Activated T-cell treated with anti-CD3 and anti-CD28 coated beads, Interleukin-2, amount 50 U/mL, for 72 hours (primary cell): ENCODE results near the gene CRYGB. TPM values are rescaled to one million over a fixed set of nuclear protein-coding genes. Genes with fewer than 3 reads are reported as not detected.
"Not testable (repeated sequence)": the region's sequence is repeated elsewhere in the genome, so short reads cannot be mapped to it uniquely, and the experiment has no call there.

ENCODE experiments used
- ATAC-seq, 2 donors: fragments of 150-1000 bp; cut with Tn5 transposase; replicated peaks in 1 of 2; 2 replicates each; pipeline ENCODE4 v1.10.0; 2021; ENCODE audit warnings: moderate library complexity in 2 of 2, mild to moderate bottlenecking in 1 of 2
- DNase-seq, 2 donors: peaks; one replicate each; pipeline ENCODE4 v3.0.0; 2021 to 2022; ENCODE audit warnings: mixed read lengths in 1 of 2
- H3K27ac Mint-ChIP-seq: one replicate; pipeline ENCODE4 v1.8.0; 2022; ENCODE audit warnings: mild to moderate bottlenecking, moderate library complexity, mixed read lengths
- H3K27me3 Mint-ChIP-seq: one replicate; pipeline ENCODE4 v1.8.0; 2022; ENCODE audit warnings: low read depth, mixed read lengths
- H3K36me3 Mint-ChIP-seq, 2 donors: one replicate each; pipeline ENCODE4 v1.8.0; 2022; ENCODE audit warnings: mixed read lengths in 2 of 2, mild to moderate bottlenecking in 1 of 2; ENCODE audit not compliant: insufficient read depth in 2 of 2
- H3K4me1 Mint-ChIP-seq: one replicate; pipeline ENCODE4 v1.8.0; 2022; ENCODE audit warnings: low read depth, mixed read lengths
- H3K4me3 Mint-ChIP-seq, 2 donors: one replicate each; pipeline ENCODE4 v1.8.0; 2022; ENCODE audit warnings: mild to moderate bottlenecking in 2 of 2, mixed read lengths in 2 of 2, moderate library complexity in 2 of 2
- H3K9me3 Mint-ChIP-seq, 2 donors: one replicate each; pipeline ENCODE4 v1.8.0; 2022; ENCODE audit warnings: mixed read lengths in 2 of 2
- total RNA-seq, 2 donors: library from RNA; stranded (reverse); gene quantifications; one replicate each; pipeline ENCODE4 v1.2.3, GENCODE V29; 2022

The CRYGB gene
- total RNA-seq, 2 donors from 2014 or later, result not detected

DNA sequence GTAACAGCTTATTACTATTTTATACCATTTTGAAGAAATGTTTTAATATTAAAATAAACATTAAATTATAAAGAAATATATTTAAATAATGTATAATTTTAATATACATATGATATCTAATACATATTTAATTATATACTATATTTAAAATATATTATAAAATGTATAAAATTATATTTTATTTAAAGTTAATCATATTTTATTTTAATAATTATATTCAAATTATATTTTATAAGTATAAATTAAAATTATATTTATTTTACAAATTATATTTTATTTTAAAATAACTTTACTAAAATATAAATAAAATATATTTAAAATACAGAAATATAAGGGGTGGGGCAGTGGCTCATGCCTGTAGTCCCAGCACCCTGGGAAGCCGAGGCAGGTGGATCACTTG, 23.7 kb downstream of the CRYGB start:
- Mint-ChIP-seq H3K27ac (no peak overlapping the region), H3K9me3 (no peaks in the 10 kb centered on the region), H3K36me3 (no peaks in the 10 kb centered on the region), H3K27me3 (peaks cover 23% of the 10 kb centered on the region), H3K4me3 (no peak overlapping the region), H3K4me1 (peaks cover 6% of the 10 kb centered on the region)
- ATAC-seq, result no peak
- DNase-seq, result no peak

DNA sequence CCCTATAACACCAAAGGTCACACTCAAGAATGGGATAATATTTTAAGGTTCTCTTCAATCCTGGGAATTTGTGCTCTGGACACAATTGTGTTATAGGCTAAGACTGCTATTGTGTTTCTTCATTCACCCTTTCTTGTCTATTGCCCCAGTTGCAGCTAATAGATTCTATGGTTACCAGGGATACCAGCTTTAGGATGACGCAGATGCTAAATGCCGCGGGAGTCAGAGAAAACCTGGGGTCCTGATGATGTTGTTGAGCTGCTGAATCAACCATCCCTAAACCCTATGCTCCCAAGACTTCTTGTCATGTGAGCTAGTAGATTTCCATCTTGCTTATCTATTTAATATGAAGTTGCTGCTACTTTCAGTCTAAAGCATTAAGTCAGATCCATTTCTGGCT, 27.0 kb downstream of the CRYGB start:
- Mint-ChIP-seq H3K36me3 (no peaks in the 10 kb centered on the region), H3K27me3 (peaks cover 4% of the 10 kb centered on the region), H3K4me3 (no peak overlapping the region), H3K9me3 (no peaks in the 10 kb centered on the region), H3K27ac (no peak overlapping the region), H3K4me1 (no peaks in the 10 kb centered on the region)
- no peak for DNase-seq
- no peak for ATAC-seq

DNA sequence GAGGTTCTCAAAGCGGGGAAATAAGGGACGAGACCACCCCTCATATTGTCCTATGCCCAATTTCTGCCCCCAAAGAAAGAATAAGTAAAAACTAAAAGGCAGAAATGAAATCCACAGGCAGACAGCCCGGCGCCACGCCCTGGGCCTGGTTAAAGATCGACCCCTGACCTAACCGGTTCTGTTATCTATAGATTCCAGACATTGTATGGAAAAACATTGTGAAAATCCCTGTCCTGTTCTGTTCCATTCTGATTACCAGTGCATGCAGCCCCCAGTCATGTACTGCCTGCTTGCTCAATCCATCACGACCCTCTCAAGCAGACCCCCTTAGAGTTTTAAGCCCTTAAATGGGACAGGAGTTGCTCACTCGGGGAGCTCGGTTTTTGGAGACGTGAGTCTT, 28.6 kb downstream of the CRYGB start:
- not testable (repeated sequence) for ATAC-seq, H3K27ac Mint-ChIP-seq, H3K27me3 Mint-ChIP-seq, H3K36me3 Mint-ChIP-seq, H3K9me3 Mint-ChIP-seq, H3K4me3 Mint-ChIP-seq, H3K4me1 Mint-ChIP-seq, DNase-seq

DNA sequence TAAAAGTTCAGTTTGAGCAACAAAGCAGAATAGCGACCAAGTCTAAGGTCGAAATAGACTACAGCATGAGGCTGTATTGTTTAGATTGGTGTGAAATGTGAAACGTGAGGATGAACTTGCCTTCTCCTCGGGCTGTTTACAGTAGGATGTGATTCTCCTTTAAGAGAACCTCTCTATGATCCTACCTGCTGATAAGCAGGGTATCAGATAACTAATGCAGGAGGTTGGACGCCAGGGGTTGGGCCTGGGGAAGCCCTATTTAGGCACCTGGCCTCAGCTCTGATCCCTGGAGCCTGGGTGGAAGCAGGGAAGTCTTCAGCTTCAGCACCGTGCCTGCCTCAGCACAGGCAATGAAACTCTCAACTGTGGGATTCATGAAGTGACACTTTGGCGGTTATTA, 33.0 kb downstream of the CRYGB start:
- Mint-ChIP-seq H3K4me3 (no peak overlapping the region), H3K27me3 (no peaks in the 10 kb centered on the region), H3K36me3 (no peaks in the 10 kb centered on the region), H3K4me1 (no peaks in the 10 kb centered on the region), H3K27ac (no peak overlapping the region), H3K9me3 (no peaks in the 10 kb centered on the region)
- ATAC-seq (no peak), DNase-seq (no peak)

DNA sequence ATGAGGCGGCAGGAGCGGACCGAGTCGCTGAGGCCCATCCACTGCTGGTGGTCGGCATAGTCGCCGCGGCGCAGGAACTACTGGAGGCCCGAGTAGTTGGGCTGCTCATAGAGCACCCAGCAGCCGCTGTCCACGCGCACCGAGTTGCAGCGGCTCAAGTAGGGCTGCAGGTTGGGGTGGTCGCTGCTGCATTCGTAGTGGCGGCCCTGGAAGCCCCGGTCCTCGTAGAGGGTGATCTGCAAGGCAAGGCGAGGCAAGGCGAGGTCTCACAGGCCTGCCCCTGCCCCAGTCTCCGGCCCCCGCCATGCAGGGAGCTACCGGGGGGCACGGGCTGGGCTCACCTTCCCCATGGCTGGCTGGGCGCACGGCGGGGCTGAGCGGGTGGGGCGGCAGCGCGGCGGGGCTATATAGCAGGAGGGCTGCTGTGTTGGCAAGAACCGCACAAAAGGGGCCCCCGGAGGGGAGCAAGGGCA, 33.6 kb downstream of the CRYGB start:
- not testable (repeated sequence) for DNase-seq, ATAC-seq, H3K27me3 Mint-ChIP-seq, H3K36me3 Mint-ChIP-seq, H3K27ac Mint-ChIP-seq, H3K9me3 Mint-ChIP-seq, H3K4me1 Mint-ChIP-seq, H3K4me3 Mint-ChIP-seq

DNA sequence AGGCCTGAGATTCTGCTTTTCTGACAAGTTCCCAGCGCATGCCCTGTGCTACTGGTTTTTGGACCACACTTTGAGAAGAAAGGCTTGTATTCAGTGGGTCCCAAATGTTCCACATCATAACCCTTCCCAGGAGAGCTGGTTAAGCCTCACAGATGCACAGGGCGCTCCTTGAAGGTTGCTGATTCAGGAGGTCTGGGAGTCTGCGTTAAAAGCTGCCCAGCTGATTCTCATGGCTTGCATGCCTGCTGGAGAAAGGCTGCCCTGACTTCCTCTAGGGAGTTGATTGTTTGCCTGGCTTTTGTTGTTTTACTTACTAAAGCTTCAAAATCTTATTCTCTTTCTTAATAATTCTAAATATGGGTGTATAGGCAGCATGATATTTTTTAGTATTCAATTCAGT, 42.3 kb downstream of the CRYGB start:
- no peak for DNase-seq
- H3K36me3 Mint-ChIP-seq, result no peaks in the 10 kb centered on the region
- no peak overlapping the region for H3K4me3 Mint-ChIP-seq
- no peak for ATAC-seq
- H3K4me1 Mint-ChIP-seq, result peaks cover 15% of the 10 kb centered on the region
- H3K27me3 Mint-ChIP-seq, result no peaks in the 10 kb centered on the region
- no peaks in the 10 kb centered on the region for H3K9me3 Mint-ChIP-seq
- H3K27ac Mint-ChIP-seq, result no peak overlapping the region

DNA sequence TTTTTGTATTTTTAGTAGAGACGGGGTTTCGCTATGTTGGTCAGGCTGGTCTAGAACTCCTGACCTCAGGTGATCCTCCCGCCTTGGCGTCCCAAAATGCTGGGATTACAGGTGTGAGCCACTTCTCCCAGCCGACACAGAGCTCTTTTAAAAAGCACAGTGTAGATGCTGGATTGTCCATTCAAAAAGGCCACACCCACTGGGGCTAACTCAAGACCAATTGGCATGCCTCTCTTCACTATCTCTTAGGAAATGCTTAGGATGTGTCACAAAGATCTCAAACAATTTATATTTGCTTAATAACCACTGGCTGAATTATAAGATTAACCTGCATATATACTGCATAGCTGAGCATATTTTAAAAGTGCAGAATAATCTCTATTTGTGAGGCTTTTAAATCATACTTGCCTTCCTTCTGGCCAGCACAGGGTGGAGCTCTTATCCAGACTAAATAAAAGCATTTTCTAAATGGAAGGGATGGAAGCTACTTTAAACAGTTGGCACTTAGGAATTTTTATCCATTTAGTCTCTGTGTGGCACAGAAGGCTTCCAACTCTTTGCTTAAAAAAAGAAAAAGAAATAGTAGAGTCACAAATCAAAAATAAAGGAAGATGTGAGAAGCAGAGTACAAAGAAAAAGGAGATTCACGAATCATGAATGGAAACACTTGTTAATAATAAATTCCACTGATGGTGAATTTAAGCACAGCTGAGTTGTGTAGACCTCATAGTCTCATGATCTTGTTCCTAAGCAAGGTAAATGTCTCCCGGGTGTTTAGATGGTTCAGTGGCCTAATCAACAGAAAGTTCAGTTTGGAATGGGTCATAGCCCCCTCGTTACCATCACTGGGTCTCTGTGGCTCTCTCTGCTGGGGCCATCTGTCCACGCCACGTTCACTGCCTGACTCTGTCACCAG, 44.0 kb downstream of the CRYGB start:
- H3K27ac Mint-ChIP-seq, result peak overlapping the region; percentile 58
- H3K9me3 Mint-ChIP-seq, result no peaks in the 10 kb centered on the region
- peaks cover 15% of the 10 kb centered on the region for H3K4me1 Mint-ChIP-seq
- H3K36me3 Mint-ChIP-seq, result no peaks in the 10 kb centered on the region
- no peak for DNase-seq
- no peaks in the 10 kb centered on the region for H3K27me3 Mint-ChIP-seq
- no peak for ATAC-seq
- H3K4me3 Mint-ChIP-seq, result no peak overlapping the region

DNA sequence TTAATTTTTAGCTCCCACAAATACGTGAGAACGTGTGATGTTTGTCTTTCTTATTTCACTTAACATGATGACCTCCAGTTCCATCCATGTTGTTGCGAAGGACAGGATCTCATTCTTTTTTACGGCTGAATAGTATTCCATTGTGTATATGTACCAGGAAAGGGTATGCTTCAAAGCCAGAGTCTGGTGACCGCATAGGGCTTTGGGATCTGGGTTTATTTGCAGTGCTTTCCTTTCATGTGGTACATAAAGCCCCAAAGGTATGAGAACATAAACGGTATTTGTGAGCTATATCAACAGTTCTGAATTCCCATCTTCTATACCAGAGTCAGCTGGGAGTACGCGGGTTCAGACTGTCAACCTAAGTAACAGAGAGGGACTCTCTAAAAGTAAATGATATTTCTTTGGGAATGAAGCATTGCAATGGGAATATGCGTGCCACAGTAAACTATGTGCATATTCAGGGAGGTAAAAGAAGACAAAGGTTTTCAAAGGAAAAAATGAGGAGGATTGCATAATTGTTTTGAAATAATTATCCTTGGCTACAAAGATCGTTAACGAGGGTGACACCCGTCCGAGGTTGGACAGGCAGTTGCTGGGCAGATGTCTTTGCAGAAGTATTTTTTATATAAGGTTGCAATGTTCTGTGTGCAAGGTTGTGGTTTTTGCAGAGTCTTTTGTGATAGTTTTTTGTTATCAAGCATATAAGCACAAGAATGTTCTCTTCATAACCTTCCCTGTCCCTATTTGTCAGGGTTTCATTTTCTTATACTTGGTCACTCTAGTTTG, 46.1 kb downstream of the CRYGB start:
- Mint-ChIP-seq H3K4me3 (no peak overlapping the region), H3K9me3 (no peaks in the 10 kb centered on the region), H3K27me3 (no peaks in the 10 kb centered on the region), H3K4me1 (peaks cover 15% of the 10 kb centered on the region), H3K27ac (no peak overlapping the region), H3K36me3 (no peaks in the 10 kb centered on the region)
- DNase-seq, result no peak
- ATAC-seq, result peak in 1 of 2 donors; percentile 17

DNA sequence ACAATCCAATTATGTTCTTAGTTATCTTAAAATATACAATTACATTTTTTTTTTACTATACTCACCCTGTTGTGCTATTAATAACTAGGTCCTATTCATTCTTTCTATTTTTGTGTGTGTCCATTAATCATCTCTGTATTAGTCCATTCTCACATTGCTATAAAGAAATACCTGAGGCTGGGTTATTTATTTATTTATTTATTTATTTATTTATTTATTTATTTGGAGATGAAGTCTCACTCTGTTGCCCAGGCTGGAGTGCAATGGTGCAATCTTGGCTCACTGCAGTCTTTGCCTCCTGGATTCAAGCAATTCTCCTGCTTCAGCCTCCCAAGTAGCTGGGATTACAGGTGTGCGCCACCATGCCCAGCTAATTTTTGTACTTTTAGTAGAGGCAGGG, 47.3 kb downstream of the CRYGB start:
- ATAC-seq, H3K36me3 Mint-ChIP-seq, H3K9me3 Mint-ChIP-seq, H3K27me3 Mint-ChIP-seq, H3K27ac Mint-ChIP-seq, DNase-seq, H3K4me3 Mint-ChIP-seq: not testable (repeated sequence)
- H3K4me1 Mint-ChIP-seq, result peaks cover 15% of the 10 kb centered on the region

DNA sequence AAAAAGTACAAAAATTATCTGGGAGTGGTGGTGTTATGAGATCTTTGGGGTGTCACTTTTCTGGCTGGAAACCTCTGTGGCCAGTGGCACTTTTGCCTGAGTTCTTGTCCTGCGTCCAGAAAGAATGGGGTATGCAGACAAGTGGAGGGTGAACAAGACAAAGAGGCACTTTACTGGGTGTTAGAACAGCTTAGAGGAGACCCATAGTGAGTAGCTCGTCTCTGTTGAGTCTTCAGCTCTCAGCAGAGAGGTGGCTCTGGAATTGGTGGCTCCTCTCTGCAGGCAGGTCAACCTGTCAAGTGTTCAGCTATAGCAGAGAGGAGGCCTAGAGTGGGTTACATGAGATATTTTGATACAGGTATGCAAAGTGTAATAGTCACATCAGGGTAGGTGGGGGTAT, 47.7 kb downstream of the CRYGB start:
- no peaks in the 10 kb centered on the region for H3K9me3 Mint-ChIP-seq

DNA sequence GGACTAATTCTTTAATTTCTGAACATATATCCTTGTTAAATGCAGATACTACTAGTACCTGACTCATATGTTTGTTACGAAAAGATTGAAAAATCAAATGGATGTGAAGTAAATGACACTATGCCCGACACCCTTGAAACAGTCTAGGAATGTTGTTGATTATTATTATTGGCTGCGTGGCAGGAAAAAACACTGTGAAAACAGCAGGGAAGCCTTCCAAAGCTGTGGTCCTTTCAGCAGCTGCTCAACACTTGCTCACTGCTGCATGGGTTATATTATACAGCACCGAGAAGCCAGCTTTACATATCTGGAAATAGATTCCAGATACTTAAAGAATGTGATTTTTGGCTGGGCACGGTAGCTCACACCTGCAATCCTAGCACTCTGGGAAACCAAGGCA, 48.2 kb downstream of the CRYGB start:
- no peaks in the 10 kb centered on the region for H3K9me3 Mint-ChIP-seq
- no peaks in the 10 kb centered on the region for H3K36me3 Mint-ChIP-seq
- H3K4me1 Mint-ChIP-seq, result peaks cover 15% of the 10 kb centered on the region
- H3K27ac Mint-ChIP-seq, result no peak overlapping the region
- ATAC-seq (no peak), DNase-seq (no peak)
- no peak overlapping the region for H3K4me3 Mint-ChIP-seq
- no peaks in the 10 kb centered on the region for H3K27me3 Mint-ChIP-seq

More for the DNA sequence above, 47.7 kb downstream of the CRYGB start:
- H3K36me3 Mint-ChIP-seq, result no peaks in the 10 kb centered on the region
- H3K4me3 Mint-ChIP-seq, result no peak overlapping the region
- H3K4me1 Mint-ChIP-seq, result peaks cover 15% of the 10 kb centered on the region
- no peak overlapping the region for H3K27ac Mint-ChIP-seq
- ATAC-seq (no peak), DNase-seq (no peak)
- no peaks in the 10 kb centered on the region for H3K27me3 Mint-ChIP-seq

DNA sequence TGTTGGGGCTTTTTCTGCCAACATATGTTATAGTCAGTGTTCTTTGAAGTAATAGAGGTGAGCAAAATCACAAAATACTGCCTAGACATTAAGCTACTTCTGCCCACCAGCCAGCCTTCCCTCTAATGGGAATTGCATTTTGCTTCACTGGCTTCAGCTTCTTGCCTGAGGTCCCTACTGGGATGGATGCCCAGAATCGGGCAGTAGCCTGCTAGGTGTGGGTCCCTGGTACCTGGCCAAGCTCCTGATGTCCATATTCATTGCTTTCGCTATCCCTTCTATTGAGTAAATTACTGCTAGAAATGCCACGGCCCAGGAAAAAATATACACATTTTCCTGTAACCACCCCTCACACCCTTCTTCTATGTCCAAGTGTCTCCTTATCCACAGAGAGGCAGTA, 48.6 kb downstream of the CRYGB start:
- H3K27me3 Mint-ChIP-seq, result no peaks in the 10 kb centered on the region
- no peak for DNase-seq

DNA sequence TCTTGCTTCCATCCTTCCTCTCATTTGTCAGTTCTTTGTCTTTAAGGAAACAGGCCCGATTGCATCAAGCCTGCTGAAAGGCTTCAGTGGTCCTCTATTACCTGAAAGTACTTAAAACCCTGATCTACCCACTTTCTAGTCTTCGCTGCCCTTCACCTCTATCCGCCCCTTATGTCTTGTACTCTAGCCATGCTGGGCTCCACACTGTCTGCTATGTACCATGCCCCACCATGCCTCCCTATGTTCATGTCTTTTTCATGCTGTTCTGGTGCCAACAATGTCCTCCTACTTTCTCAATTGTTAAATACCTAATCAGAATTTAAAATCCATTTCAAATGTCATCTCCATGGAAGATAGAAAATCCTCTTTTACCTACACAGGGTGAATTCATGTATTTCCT, 49.9 kb downstream of the CRYGB start:
- ATAC-seq (no peak), DNase-seq (no peak)
- Mint-ChIP-seq H3K27ac (no peak overlapping the region), H3K27me3 (no peaks in the 10 kb centered on the region), H3K4me3 (no peak overlapping the region), H3K36me3 (no peaks in the 10 kb centered on the region), H3K4me1 (peaks cover 6% of the 10 kb centered on the region), H3K9me3 (no peaks in the 10 kb centered on the region)

More for the DNA sequence above, 48.6 kb downstream of the CRYGB start:
- H3K4me1 Mint-ChIP-seq, result peaks cover 15% of the 10 kb centered on the region
- no peak for ATAC-seq
- H3K27ac Mint-ChIP-seq, result no peak overlapping the region
- H3K9me3 Mint-ChIP-seq, result no peaks in the 10 kb centered on the region
- H3K4me3 Mint-ChIP-seq, result no peak overlapping the region
- H3K36me3 Mint-ChIP-seq, result no peaks in the 10 kb centered on the region
